B cell (primary cell): ENCODE data around the gene SLC9A3. TPM values are rescaled to one million over a fixed set of nuclear protein-coding genes. Genes with fewer than 3 reads are reported as not detected.

ENCODE experiments used
- ATAC-seq: fragments of 200-7000 bp; cut with Tn5 transposase; one replicate; pipeline ENCODE4 v1.10.0; 2021; ENCODE audit warnings: low read depth, mild to moderate bottlenecking, moderate number of reproducible peaks, moderate library complexity
- CTCF ChIA-PET: fragments of 350-600 bp; sonication (Branson Sonifier 250); formaldehyde crosslinking; loops from one replicate; lab custom pipeline; 2021; ENCODE audit warnings: antibody characterized with exemption, inconsistent platforms; lab: Charles Lee
- POLR2A ChIA-PET: fragments of 350-600 bp; sonication (Branson Sonifier 250); formaldehyde crosslinking; loops from one replicate; lab custom pipeline; 2021; ENCODE audit warnings: antibody characterized with exemption; lab: Charles Lee
- DNase-seq: peaks from one replicate; pipeline ENCODE4 v3.0.0; 2013
- H2AFZ ChIP-seq: 2 replicates; pipeline ENCODE4 v1.6.1; 2012; ENCODE audit warnings: mild to moderate bottlenecking, low read depth, low read length; ENCODE audit not compliant: insufficient read depth, poor library complexity, severe bottlenecking
- H3K27ac ChIP-seq, 2 donors: 1 replicate in 1 of 2; 2 replicates in 1 of 2; pipeline ENCODE4 v1.5.1; 2012 to 2013; ENCODE audit warnings: low read length in 2 of 2, mild to moderate bottlenecking in 2 of 2, moderate library complexity in 1 of 2
- H3K27me3 ChIP-seq, 4 experiments: fragments of 200-600 bp in 1 of 4; sonication (generic) in 1 of 4; replicated peaks in 1 of 4; 1 replicate in 2 of 4; 2 replicates in 2 of 4; pipeline versions ENCODE4 v1.6.1 to v1.7.0; 2013 to 2016; ENCODE audit warnings: low read length in 3 of 4, mild to moderate bottlenecking in 2 of 4, mixed read lengths in 1 of 4, moderate library complexity in 1 of 4; ENCODE audit not compliant: insufficient read depth in 4 of 4, control insufficient read depth in 3 of 4; ENCODE audit errors: control extremely low read depth in 1 of 4
- H3K36me3 ChIP-seq, 2 experiments: replicated peaks in 1 of 2; 1 replicate in 1 of 2; 2 replicates in 1 of 2; pipeline versions ENCODE4 v1.6.1 to v1.7.1; 2013; ENCODE audit warnings: low read length in 1 of 2; ENCODE audit not compliant: insufficient read depth in 2 of 2, control insufficient read depth in 1 of 2; ENCODE audit errors: control extremely low read depth in 1 of 2, extremely low read depth in 1 of 2
- H3K4me1 ChIP-seq, 2 donors: fragments of 200-600 bp in 1 of 2; sonication (generic) in 1 of 2; 1 replicate in 1 of 2; 2 replicates in 1 of 2; pipeline versions ENCODE4 v1.5.1 to v1.6.1; 2013 to 2017; ENCODE audit warnings: low read length in 2 of 2; ENCODE audit not compliant: control insufficient read depth in 2 of 2, insufficient read depth in 2 of 2
- H3K4me2 ChIP-seq: replicated peaks from 2 replicates; pipeline ENCODE3; 2012; ENCODE audit warnings: mild to moderate bottlenecking, low read depth, low read length; ENCODE audit not compliant: poor library complexity, severe bottlenecking
- H3K4me3 ChIP-seq, 5 experiments: fragments of 200-600 bp in 1 of 5; sonication (generic) in 1 of 5; 1 replicate in 3 of 5; 2 replicates in 2 of 5; pipeline versions ENCODE4 v1.5.1 to v1.7.0; 2011 to 2016; ENCODE audit warnings: low read length in 4 of 5, mild to moderate bottlenecking in 4 of 5, low read depth in 2 of 5, control low read depth in 1 of 5, moderate library complexity in 1 of 5; ENCODE audit not compliant: insufficient read depth in 1 of 5; ENCODE audit errors: control extremely low read depth in 1 of 5, extremely low read depth in 1 of 5
- H3K79me2 ChIP-seq: fragments of 200-600 bp; sonication (generic); one replicate; pipeline ENCODE4 v1.6.0; 2016; ENCODE audit warnings: low read length; ENCODE audit not compliant: control insufficient read depth, insufficient read depth
- H3K9ac ChIP-seq: fragments of 200-600 bp; sonication (generic); 2 replicates; pipeline ENCODE4 v1.6.1; 2017; ENCODE audit warnings: mild to moderate bottlenecking, low read length, moderate library complexity
- H3K9me3 ChIP-seq, 3 donors: one replicate each; pipeline versions ENCODE4 v1.6.1 to v1.7.1; 2013; ENCODE audit warnings: low read length in 2 of 3; ENCODE audit not compliant: control insufficient read depth in 2 of 3, insufficient read depth in 1 of 3; ENCODE audit errors: control extremely low read depth in 1 of 3
- H4K20me1 ChIP-seq: 2 replicates; pipeline ENCODE4 v1.6.0; 2012; ENCODE audit warnings: mild to moderate bottlenecking, low read length; ENCODE audit not compliant: insufficient read depth, control insufficient read depth, poor library complexity, severe bottlenecking
- H3K27ac Mint-ChIP-seq: one replicate; pipeline ENCODE4 v1.8.0; 2021; ENCODE audit warnings: mixed read lengths
- H3K27me3 Mint-ChIP-seq: one replicate; pipeline ENCODE4 v1.8.0; 2021; ENCODE audit warnings: mixed read lengths
- H3K4me1 Mint-ChIP-seq: one replicate; pipeline ENCODE4 v1.8.0; 2021; ENCODE audit warnings: mixed read lengths
- H3K4me3 Mint-ChIP-seq: one replicate; pipeline ENCODE4 v1.8.0; 2021; ENCODE audit warnings: mixed read lengths
- H3K9me3 Mint-ChIP-seq: one replicate; pipeline ENCODE4 v1.8.0; 2022; ENCODE audit warnings: mixed read lengths; ENCODE audit not compliant: insufficient read depth
- EZH2 ChIP-seq: IDR thresholded peaks from 2 replicates; pipeline ENCODE4 v1.6.1; 2012; ENCODE audit warnings: borderline replicate concordance, low read depth, mild to moderate bottlenecking, moderate library complexity, low read length; ENCODE audit not compliant: insufficient read depth, poor library complexity, severe bottlenecking
- WGBS: methylation state at CpG from one replicate; pipeline ENCODE4 v1.1.5; 2013; ENCODE audit warnings: missing lambda C conversion rate; ENCODE audit not compliant: insufficient coverage; 5-methylcytosine and 5-hydroxymethylcytosine counted together
- intact Hi-C: fragments of 100-400 bp; cut with micrococcal nuclease; formaldehyde crosslinking; loops from one replicate; pipeline ENCODE4 v1.10.0; 2022
- polyA plus RNA-seq: library from polyadenylated mRNA; depleted of rRNA; stranded (reverse); fragments of >200 nt; gene quantifications from 2 replicates; pipeline ENCODE4 v1.2.3, GENCODE V29; 2012
- total RNA-seq, 2 donors: library from RNA; stranded (reverse); fragments of 120-200 nt in 1 of 2; gene quantifications; 1 replicate in 1 of 2; 2 replicates in 1 of 2; pipeline versions ENCODE4 v1.2.3 to v1.2.4, GENCODE V29; 2013 to 2022
- TF ChIP-seq, protein P1 (sequence below): fragments of 200-600 bp; IDR thresholded peaks from one replicate; pipeline ENCODE4 v1.8.0; 2022; ENCODE audit warnings: antibody characterized with exemption, mild to moderate bottlenecking

Gene SLC9A3
- total and polyA plus RNA-seq, 2 donors (not counting 1 experiment from before 2014, with no cell fraction given) = 0.84 to 2.0 TPM

DNA sequence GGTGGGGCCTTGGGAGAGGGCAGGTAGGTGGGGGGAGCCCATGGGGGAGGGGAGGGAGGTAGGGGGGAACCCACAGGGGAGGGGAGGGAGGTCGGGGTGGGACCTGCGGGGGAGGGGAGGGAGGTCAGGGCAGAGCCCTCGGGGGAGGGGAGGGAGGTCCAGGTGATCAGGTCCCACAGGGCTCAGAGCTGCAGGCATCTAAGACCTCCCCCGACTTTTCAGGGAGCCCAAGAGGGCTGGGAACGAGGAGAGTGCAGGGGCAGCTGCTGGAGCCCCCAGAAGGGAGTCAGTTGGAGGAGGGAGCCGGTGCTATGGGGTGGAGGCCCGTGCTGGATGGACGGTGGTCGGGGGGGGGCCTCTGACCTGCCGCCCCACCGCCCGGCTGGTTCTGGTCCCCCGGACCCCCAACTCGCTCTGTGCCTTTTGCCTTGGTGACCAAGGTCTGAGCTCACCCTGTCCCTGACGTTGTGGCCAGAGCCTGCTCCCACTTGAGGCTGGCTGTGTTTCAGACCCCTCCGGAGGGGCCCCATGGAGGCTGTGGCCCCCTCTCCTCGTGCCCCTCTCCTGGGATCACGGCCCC lies 31.8 kb downstream of the SLC9A3 start:
- POLR2A ChIA-PET = no interaction called here
- no peaks in the 10 kb centered on the region for H3K36me3 ChIP-seq

DNA sequence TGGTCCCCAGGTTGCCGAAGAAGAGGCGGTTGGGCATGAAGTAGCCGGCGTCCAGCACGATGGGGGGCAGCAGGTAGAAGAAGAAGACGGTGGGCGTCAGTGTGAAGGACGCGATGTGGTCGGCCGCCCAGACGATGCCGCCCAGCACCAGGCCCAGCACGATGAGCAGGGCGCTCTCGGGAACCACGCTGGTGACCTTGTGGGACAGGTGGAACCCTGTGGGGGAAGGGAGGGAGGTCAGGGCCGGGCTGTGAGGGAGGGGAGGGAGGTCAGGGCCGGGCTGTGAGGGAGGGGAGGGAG lies 32.4 kb downstream of the SLC9A3 start:
- intact Hi-C loops = no loop called here
- Histone ChIP-seq H4K20me1 (no peaks in the 10 kb centered on the region), H3K4me1 (no peaks in the 10 kb centered on the region), H3K9ac (no peak overlapping the region), H3K9me3 (peaks cover 0 to 13% (median 0%) of the 10 kb centered on the region in 3 donors), H2AFZ (no peak overlapping the region), H3K79me2 (no peaks in the 10 kb centered on the region), H3K4me3 (no peak overlapping the region), H3K27me3 (peaks cover 0 to 15% (median 0%) of the 10 kb centered on the region in 4 experiments), H3K4me2 (no peak overlapping the region), H3K36me3 (no peaks in the 10 kb centered on the region), H3K27ac (no peak overlapping the region)
- Mint-ChIP-seq H3K9me3 (no peaks in the 10 kb centered on the region), H3K4me1 (no peaks in the 10 kb centered on the region), H3K27ac (no peak overlapping the region), H3K4me3 (no peak overlapping the region), H3K27me3 (peaks cover 8% of the 10 kb centered on the region)
- no peak for ATAC-seq
- CTCF ChIA-PET = no interaction called here
- TF ChIP-seq EZH2 = no peak
- TF ChIP-seq, protein P1, sequence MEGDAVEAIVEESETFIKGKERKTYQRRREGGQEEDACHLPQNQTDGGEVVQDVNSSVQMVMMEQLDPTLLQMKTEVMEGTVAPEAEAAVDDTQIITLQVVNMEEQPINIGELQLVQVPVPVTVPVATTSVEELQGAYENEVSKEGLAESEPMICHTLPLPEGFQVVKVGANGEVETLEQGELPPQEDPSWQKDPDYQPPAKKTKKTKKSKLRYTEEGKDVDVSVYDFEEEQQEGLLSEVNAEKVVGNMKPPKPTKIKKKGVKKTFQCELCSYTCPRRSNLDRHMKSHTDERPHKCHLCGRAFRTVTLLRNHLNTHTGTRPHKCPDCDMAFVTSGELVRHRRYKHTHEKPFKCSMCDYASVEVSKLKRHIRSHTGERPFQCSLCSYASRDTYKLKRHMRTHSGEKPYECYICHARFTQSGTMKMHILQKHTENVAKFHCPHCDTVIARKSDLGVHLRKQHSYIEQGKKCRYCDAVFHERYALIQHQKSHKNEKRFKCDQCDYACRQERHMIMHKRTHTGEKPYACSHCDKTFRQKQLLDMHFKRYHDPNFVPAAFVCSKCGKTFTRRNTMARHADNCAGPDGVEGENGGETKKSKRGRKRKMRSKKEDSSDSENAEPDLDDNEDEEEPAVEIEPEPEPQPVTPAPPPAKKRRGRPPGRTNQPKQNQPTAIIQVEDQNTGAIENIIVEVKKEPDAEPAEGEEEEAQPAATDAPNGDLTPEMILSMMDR = no peak
- DNase-seq = no peak
- POLR2A ChIA-PET = no interaction called here
- 85% methylated on average over 15 of the region's 19 CpGs for WGBS

More for the DNA sequence above, 31.8 kb downstream of the SLC9A3 start:
- Histone ChIP-seq H3K4me3 (no peak overlapping the region), H3K9me3 (peaks cover 0 to 13% (median 0%) of the 10 kb centered on the region in 3 donors), H3K4me2 (no peak overlapping the region), H3K9ac (no peak overlapping the region), H3K4me1 (no peaks in the 10 kb centered on the region), H2AFZ (no peak overlapping the region), H3K79me2 (no peaks in the 10 kb centered on the region), H4K20me1 (no peaks in the 10 kb centered on the region), H3K27ac (no peak overlapping the region), H3K27me3 (peaks cover 0 to 15% (median 0%) of the 10 kb centered on the region in 4 experiments)
- H3K4me3 Mint-ChIP-seq = no peak overlapping the region
- CTCF ChIA-PET = no interaction called here
- ATAC-seq (no peak), DNase-seq (no peak)
- no peak for TF ChIP-seq EZH2
- TF ChIP-seq, protein P1 = no peak
- WGBS = 71% methylated on average over 15 of the region's 18 CpGs
- no peaks in the 10 kb centered on the region for H3K4me1 Mint-ChIP-seq
- H3K27me3 Mint-ChIP-seq = peaks cover 8% of the 10 kb centered on the region
- H3K9me3 Mint-ChIP-seq = no peaks in the 10 kb centered on the region
- H3K27ac Mint-ChIP-seq = no peak overlapping the region
- intact Hi-C loops = no loop called here
